Neural progenitor cell (in vitro differentiated cells): ENCODE data around the gene ZNF345. TPM values are rescaled to one million over a fixed set of nuclear protein-coding genes. Genes with fewer than 3 reads are reported as not detected.

Experiments used
- DNase-seq: peaks from one replicate; pipeline ENCODE4 v3.0.0-alpha.2; 2016; ENCODE audit warnings: low spot score
- H2AFZ ChIP-seq: fragments of 200-600 bp; sonication (generic); replicated peaks from 2 replicates; pipeline ENCODE4 v1.6.1; 2016; ENCODE audit warnings: antibody characterized with exemption
- H3F3A ChIP-seq: fragments of 200-600 bp; sonication (generic); 2 replicates; pipeline ENCODE4 v1.6.1; 2016; ENCODE audit warnings: antibody characterized with exemption, low read depth
- H3K27ac ChIP-seq: fragments of 200-600 bp; sonication (generic); 2 replicates; pipeline ENCODE4 v1.5.1; 2016; ENCODE audit warnings: mild to moderate bottlenecking
- H3K27me3 ChIP-seq: fragments of 200-600 bp; sonication (generic); 2 replicates; pipeline ENCODE4 v1.6.1; 2016; ENCODE audit warnings: mild to moderate bottlenecking, moderate library complexity
- H3K36me3 ChIP-seq: fragments of 200-600 bp; sonication (generic); 2 replicates; pipeline ENCODE4 v1.5.1; 2016
- H3K4me1 ChIP-seq: fragments of 200-600 bp; sonication (generic); 2 replicates; pipeline ENCODE4 v1.6.1; 2016; ENCODE audit warnings: mixed run types
- H3K4me2 ChIP-seq: fragments of 200-600 bp; sonication (generic); 2 replicates; pipeline ENCODE4 v1.6.1; 2016
- H3K4me3 ChIP-seq: fragments of 200-600 bp; sonication (generic); 2 replicates; pipeline ENCODE4 v1.5.1; 2016
- H3K79me2 ChIP-seq: fragments of 200-600 bp; sonication (generic); 2 replicates; pipeline ENCODE4 v1.6.1; 2016; ENCODE audit warnings: low read depth
- H3K9ac ChIP-seq: fragments of 200-600 bp; sonication (generic); 2 replicates; pipeline ENCODE4 v1.6.1; 2016
- H3K9me3 ChIP-seq: fragments of 200-600 bp; sonication (generic); 2 replicates; pipeline ENCODE4 v1.5.1; 2016; ENCODE audit warnings: low read depth
- H4K20me1 ChIP-seq: fragments of 200-600 bp; sonication (generic); 2 replicates; pipeline ENCODE4 v1.6.1; 2016; ENCODE audit warnings: low read depth
- H3K27ac Mint-ChIP-seq: 3 replicates; pipeline ENCODE4 v1.8.0; 2021; ENCODE audit warnings: mixed read lengths
- H3K27me3 Mint-ChIP-seq: 2 replicates; pipeline ENCODE4 v1.8.0; 2022; ENCODE audit warnings: low read depth, mild to moderate bottlenecking, inconsistent platforms, moderate library complexity, mixed read lengths; ENCODE audit not compliant: insufficient read depth
- H3K36me3 Mint-ChIP-seq: 3 replicates; pipeline ENCODE4 v1.8.0; 2021; ENCODE audit warnings: mixed read lengths
- H3K4me1 Mint-ChIP-seq: 3 replicates; pipeline ENCODE4 v1.8.0; 2021; ENCODE audit warnings: mixed read lengths
- H3K4me3 Mint-ChIP-seq: 3 replicates; pipeline ENCODE4 v1.8.0; 2021; ENCODE audit warnings: mild to moderate bottlenecking, moderate library complexity, mixed read lengths
- H3K9me3 Mint-ChIP-seq: 3 replicates; pipeline ENCODE4 v1.8.0; 2020; ENCODE audit warnings: mixed read lengths
- CTCF ChIP-seq: fragments of 200-600 bp; sonication (generic); IDR thresholded peaks from 2 replicates; pipeline ENCODE4 v1.5.1; 2017; ENCODE audit warnings: antibody characterized with exemption, mild to moderate bottlenecking
- EZH2 ChIP-seq: fragments of 200-600 bp; sonication (generic); IDR thresholded peaks from 2 replicates; pipeline ENCODE4 v1.6.1; 2017; ENCODE audit warnings: antibody characterized with exemption, mild to moderate bottlenecking, moderate library complexity
- EZH2phosphoT487 ChIP-seq: fragments of 200-600 bp; sonication (generic); IDR thresholded peaks from 2 replicates; pipeline ENCODE4 v1.6.1; 2017; ENCODE audit warnings: antibody characterized with exemption
- total RNA-seq: library from RNA; depleted of rRNA; stranded (reverse); fragments of >200 nt; gene quantifications from 2 replicates; pipeline ENCODE4 v1.2.3, GENCODE V29; 2015; ENCODE audit warnings: low replicate concordance

The ZNF345 gene
- total RNA-seq, 1 donor from 2014 or later: 18.1 TPM

DNA sequence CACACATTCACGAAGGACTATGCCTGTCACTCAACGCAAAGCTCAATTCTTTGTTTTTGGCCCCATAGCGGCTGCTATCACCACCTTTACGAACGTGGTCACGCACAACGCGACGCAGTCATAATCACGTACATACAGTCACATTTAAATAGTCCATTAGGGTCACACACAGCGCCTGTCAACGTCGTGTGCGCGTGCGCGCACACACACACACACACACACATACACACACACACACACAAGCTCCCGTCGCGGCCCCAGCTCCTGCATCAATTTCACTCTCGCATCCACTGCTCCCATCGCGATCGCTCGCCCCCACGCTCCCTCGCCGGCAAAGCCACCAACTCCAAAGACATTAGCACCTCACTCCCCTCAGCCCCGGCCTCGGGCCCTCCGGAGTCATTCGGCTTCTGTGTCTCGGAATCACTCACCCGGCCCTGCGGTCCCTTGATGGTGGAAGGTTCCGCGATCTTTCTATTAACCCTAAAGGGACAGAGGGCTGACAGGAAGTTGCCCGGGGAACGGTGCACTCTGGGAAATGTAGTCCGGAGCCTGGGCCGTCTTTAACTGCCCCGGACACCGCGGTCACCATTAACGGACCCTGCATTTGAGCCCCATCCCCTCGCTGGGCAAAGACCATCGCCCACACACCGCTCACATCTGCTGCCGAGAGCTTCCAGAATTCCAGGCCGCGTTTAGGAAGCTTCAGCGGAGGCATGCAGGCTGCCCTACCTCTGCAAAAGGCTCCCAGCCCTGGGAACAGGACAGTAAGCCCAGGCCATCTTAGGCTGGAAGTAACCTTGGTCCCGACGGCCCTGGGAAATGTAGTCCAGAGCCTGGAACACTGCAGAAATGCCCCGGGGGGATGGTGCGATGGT, 12.5 kb upstream of the ZNF345 start, which contains the start of gene ZNF790:
TSS of gene ZNF790 (minus strand) at position 482 of the 878 bp plus-strand sequence. CDS start 12,768 bp downstream, outside the sequence.
- H3K4me2 ChIP-seq: peak within 1 kb of the TSS; percentile 83
- peaks cover 2% of the 10 kb centered on the region for H3K27me3 Mint-ChIP-seq
- H3K27ac ChIP-seq: peak within 1 kb of the TSS; percentile 82
- peak within 1 kb of the TSS; percentile 95 for H2AFZ ChIP-seq
- peak within 1 kb of the TSS; percentile 68 for H3K4me3 ChIP-seq
- peaks cover 55% of the 10 kb centered on the region for H3K79me2 ChIP-seq
- DNase-seq: peak; percentile 94
- peaks cover 7% of the 10 kb centered on the region for H3F3A ChIP-seq
- H3K27ac Mint-ChIP-seq: no peak within 1 kb of the TSS
- peaks cover 8% of the 10 kb centered on the region for H3K36me3 ChIP-seq
- H3K9ac ChIP-seq: peak within 1 kb of the TSS; percentile 75
- no peaks in the 10 kb centered on the region for H3K27me3 ChIP-seq
- no peaks in the 10 kb centered on the region for H3K4me1 Mint-ChIP-seq
- TF ChIP-seq EZH2 (no peak), CTCF (no peak), EZH2phosphoT487 (no peak)
- H3K4me3 Mint-ChIP-seq: no peak within 1 kb of the TSS
- H3K9me3 Mint-ChIP-seq: peaks cover 52% of the 10 kb centered on the region
- peaks cover 45% of the 10 kb centered on the region for H3K36me3 Mint-ChIP-seq
- H3K9me3 ChIP-seq: no peaks in the 10 kb centered on the region
- peaks cover 7% of the 10 kb centered on the region for H3K4me1 ChIP-seq
- H4K20me1 ChIP-seq: no peaks in the 10 kb centered on the region

DNA sequence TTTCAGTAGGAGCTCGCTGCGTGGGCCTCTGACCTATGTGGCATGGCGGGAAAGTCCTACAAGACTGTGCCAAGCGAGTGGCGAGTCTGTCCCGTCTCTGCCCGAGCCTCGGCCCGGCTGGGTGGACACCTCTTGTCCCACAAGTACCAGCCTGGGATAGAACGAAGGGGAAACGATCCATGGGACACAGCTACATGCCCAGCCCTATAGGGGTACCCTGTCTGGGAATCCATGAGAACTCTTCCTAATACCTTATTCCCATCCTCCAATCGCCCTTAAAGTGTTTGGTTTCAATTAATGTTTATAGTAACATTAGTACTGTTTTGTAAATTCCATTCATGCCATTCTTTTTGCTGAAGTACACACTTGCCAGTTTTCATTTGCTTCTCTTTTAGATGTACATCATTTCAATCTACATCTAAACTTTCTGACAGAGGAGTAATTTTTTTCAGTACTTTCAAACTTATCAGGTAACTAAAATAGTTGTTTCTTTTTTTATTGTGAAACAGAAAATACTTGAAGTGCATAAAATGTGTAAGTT, 11.8 kb upstream of the ZNF345 start:
- peaks cover under 1% of the 10 kb centered on the region for H3K36me3 ChIP-seq
- peaks cover 48% of the 10 kb centered on the region for H3K79me2 ChIP-seq
- peak overlapping the region; percentile 75 for H3K9ac ChIP-seq
- H3K27ac ChIP-seq: peak overlapping the region; percentile 82
- H3K4me3 ChIP-seq: peak overlapping the region; percentile 68
- no peaks in the 10 kb centered on the region for H4K20me1 ChIP-seq
- H3K9me3 ChIP-seq: no peaks in the 10 kb centered on the region
- peaks cover 43% of the 10 kb centered on the region for H3K36me3 Mint-ChIP-seq
- H3K27ac Mint-ChIP-seq: no peak overlapping the region
- H3K9me3 Mint-ChIP-seq: peaks cover 49% of the 10 kb centered on the region
- H3K4me3 Mint-ChIP-seq: no peak overlapping the region
- no peak for DNase-seq
- peaks cover 2% of the 10 kb centered on the region for H3K27me3 Mint-ChIP-seq
- H3K4me1 Mint-ChIP-seq: no peaks in the 10 kb centered on the region
- H3F3A ChIP-seq: peaks cover 7% of the 10 kb centered on the region
- H3K27me3 ChIP-seq: no peaks in the 10 kb centered on the region
- peak overlapping the region; percentile 95 for H2AFZ ChIP-seq
- H3K4me1 ChIP-seq: peaks cover 7% of the 10 kb centered on the region
- H3K4me2 ChIP-seq: peak overlapping the region; percentile 83
- TF ChIP-seq EZH2phosphoT487 (no peak), EZH2 (no peak), CTCF (no peak)

GRCh38 chr19:36847968-36848367, 2.7 kb upstream of the ZNF345 start:
- Mint-ChIP-seq H3K27ac (no peak overlapping the region), H3K4me3 (no peak overlapping the region), H3K36me3 (peaks cover 46% of the 10 kb centered on the region), H3K4me1 (no peaks in the 10 kb centered on the region), H3K9me3 (peaks cover 48% of the 10 kb centered on the region), H3K27me3 (peaks cover 2% of the 10 kb centered on the region)
- Histone ChIP-seq H3K27me3 (no peaks in the 10 kb centered on the region), H3K9ac (no peak overlapping the region), H3K4me1 (peaks cover 7% of the 10 kb centered on the region), H3K36me3 (peaks cover 6% of the 10 kb centered on the region), H3K79me2 (peaks cover 47% of the 10 kb centered on the region), H4K20me1 (no peaks in the 10 kb centered on the region), H3K27ac (no peak overlapping the region), H2AFZ (no peak overlapping the region), H3F3A (no peaks in the 10 kb centered on the region), H3K9me3 (no peaks in the 10 kb centered on the region), H3K4me2 (no peak overlapping the region), H3K4me3 (no peak overlapping the region)
- TF ChIP-seq EZH2: no peak
- no peak for TF ChIP-seq EZH2phosphoT487
- TF ChIP-seq CTCF: no peak
- DNase-seq: no peak
